Panc1 (cell line): ENCODE results near the gene SAMD14. TPM values are rescaled to one million over a fixed set of nuclear protein-coding genes. Genes with fewer than 3 reads are reported as not detected.

Experiments
- ATAC-seq: fragments of 200-7000 bp; cut with Tn5 transposase; 2 replicates; pipeline ENCODE4 v1.9.1; 2020; ENCODE audit warnings: mild to moderate bottlenecking, moderate library complexity
- BruUV-seq: library from RNA; stranded (reverse); fragments of 400-500 nt; replicated peaks from 2 replicates; lab custom pipeline; 2021; lab: Mats Ljungman, UMichigan
- CTCF ChIA-PET: fragments of 300-600 bp; sonication (Branson Sonifier 250); formaldehyde crosslinking; loops from one replicate; lab custom pipeline; 2022; ENCODE audit warnings: antibody characterized with exemption; lab: Charles Lee
- POLR2A ChIA-PET: fragments of 300-600 bp; sonication (Branson Sonifier 250); formaldehyde crosslinking; loops from one replicate; lab custom pipeline; 2022; ENCODE audit warnings: antibody characterized with exemption; lab: Charles Lee
- DNase-seq: peaks from one replicate; pipeline ENCODE4 v3.0.0-alpha.2; 2010; ENCODE audit warnings: low read depth, low spot score
- H3K27ac ChIP-seq: 2 replicates; pipeline ENCODE4 v1.5.1; 2011; ENCODE audit warnings: mild to moderate bottlenecking, low read length, inconsistent platforms
- H3K27me3 ChIP-seq: fragments of 200-500 bp; sonication (Bioruptor generic); 2 replicates; pipeline ENCODE4 v1.6.0; 2014; ENCODE audit warnings: low read length, inconsistent platforms; ENCODE audit not compliant: control insufficient read depth, insufficient read depth
- H3K36me3 ChIP-seq: fragments of 200-500 bp; sonication (Bioruptor generic); 2 replicates; pipeline ENCODE4 v1.5.1; 2014; ENCODE audit warnings: inconsistent platforms, mild to moderate bottlenecking, low read length, moderate library complexity; ENCODE audit not compliant: control insufficient read depth, insufficient read depth
- H3K4me1 ChIP-seq: 2 replicates; pipeline ENCODE4 v1.5.1; 2011; ENCODE audit warnings: inconsistent platforms, mild to moderate bottlenecking, low read length, moderate library complexity; ENCODE audit not compliant: control insufficient read depth, insufficient read depth
- H3K4me3 ChIP-seq, 2 experiments: 2 replicates each; pipeline ENCODE4 v1.5.1; 2011 to 2012; ENCODE audit warnings: low read depth in 2 of 2, low read length in 2 of 2, mild to moderate bottlenecking in 2 of 2, inconsistent platforms in 1 of 2, moderate library complexity in 1 of 2
- H3K9me3 ChIP-seq: fragments of 200-500 bp; sonication (Bioruptor generic); 2 replicates; pipeline ENCODE4 v1.5.1; 2014; ENCODE audit warnings: low read depth, mild to moderate bottlenecking, inconsistent platforms, low read length, moderate library complexity; ENCODE audit not compliant: control insufficient read depth, insufficient read depth
- CTCF ChIP-seq: fragments of 450-650 bp; IDR thresholded peaks from 2 replicates; pipeline ENCODE4 v1.5.1; 2017; ENCODE audit warnings: mild to moderate bottlenecking
- POLR2AphosphoS5 ChIP-seq: IDR thresholded peaks from 2 replicates; pipeline ENCODE4 v1.6.1; 2012; ENCODE audit warnings: mild to moderate bottlenecking, low read depth, low read length, moderate library complexity
- SIN3A ChIP-seq: IDR thresholded peaks from 2 replicates; pipeline ENCODE4 v1.6.1; 2012; ENCODE audit warnings: low read depth, mild to moderate bottlenecking, low read length, moderate library complexity, borderline replicate concordance; ENCODE audit not compliant: insufficient read depth
- TCF7L2 ChIP-seq: IDR thresholded peaks from 2 replicates; pipeline ENCODE4 v1.6.1; 2011; ENCODE audit warnings: mild to moderate bottlenecking, low read depth, low read length, inconsistent platforms
- in situ Hi-C: cut with HindIII; loops from 2 replicates; pipeline ENCODE4 v1.10.0; 2016; ENCODE audit warnings: low sequenced_read_pairs, low pct_unique_long_range_greater_than_20kb
- intact Hi-C: fragments of 100-400 bp; cut with micrococcal nuclease; formaldehyde crosslinking; loops from one replicate; pipeline ENCODE4 v1.10.0; 2022; ENCODE audit not compliant: unreplicated experiment
- total RNA-seq: library from RNA; stranded (reverse); gene quantifications from one replicate; pipeline ENCODE4 v1.2.1, GENCODE V29; 2021; ENCODE audit not compliant: unreplicated experiment
- TF ChIP-seq, protein P1 (sequence below), 2 experiments: IDR thresholded peaks; 2 replicates each; pipeline ENCODE4 v1.6.1; 2011 to 2012; ENCODE audit warnings: low read depth in 2 of 2, control low read depth in 1 of 2, low read length in 1 of 2, mild to moderate bottlenecking in 1 of 2, moderate library complexity in 1 of 2; ENCODE audit not compliant: insufficient read depth in 1 of 2

SAMD14 gene
- total RNA-seq, 1 experiment from 2014 or later: 6.9 TPM

- Histone ChIP-seq H3K27me3 (no peaks in the 10 kb centered on the region), H3K9me3 (no peaks in the 10 kb centered on the region), H3K36me3 (no peaks in the 10 kb centered on the region), H3K4me1 (peaks cover 3% of the 10 kb centered on the region; the same call in 1 of the 2 replicates), H3K27ac (no peak overlapping the region), H3K4me3 (no peak overlapping the region)
- no peak for DNase-seq
- POLR2A ChIA-PET: no interaction called here
- intact Hi-C loops: no loop called here
- CTCF ChIA-PET: interaction anchor here (0.6 to 1.8 kb wide), 5 partner anchors 15 to 69 kb away, joined by 3 to 7 read pairs (median 4); no protein-coding TSS in a partner anchor
- no peak for TF ChIP-seq CTCF
- TF ChIP-seq TCF7L2: no peak
- TF ChIP-seq, protein P1, sequence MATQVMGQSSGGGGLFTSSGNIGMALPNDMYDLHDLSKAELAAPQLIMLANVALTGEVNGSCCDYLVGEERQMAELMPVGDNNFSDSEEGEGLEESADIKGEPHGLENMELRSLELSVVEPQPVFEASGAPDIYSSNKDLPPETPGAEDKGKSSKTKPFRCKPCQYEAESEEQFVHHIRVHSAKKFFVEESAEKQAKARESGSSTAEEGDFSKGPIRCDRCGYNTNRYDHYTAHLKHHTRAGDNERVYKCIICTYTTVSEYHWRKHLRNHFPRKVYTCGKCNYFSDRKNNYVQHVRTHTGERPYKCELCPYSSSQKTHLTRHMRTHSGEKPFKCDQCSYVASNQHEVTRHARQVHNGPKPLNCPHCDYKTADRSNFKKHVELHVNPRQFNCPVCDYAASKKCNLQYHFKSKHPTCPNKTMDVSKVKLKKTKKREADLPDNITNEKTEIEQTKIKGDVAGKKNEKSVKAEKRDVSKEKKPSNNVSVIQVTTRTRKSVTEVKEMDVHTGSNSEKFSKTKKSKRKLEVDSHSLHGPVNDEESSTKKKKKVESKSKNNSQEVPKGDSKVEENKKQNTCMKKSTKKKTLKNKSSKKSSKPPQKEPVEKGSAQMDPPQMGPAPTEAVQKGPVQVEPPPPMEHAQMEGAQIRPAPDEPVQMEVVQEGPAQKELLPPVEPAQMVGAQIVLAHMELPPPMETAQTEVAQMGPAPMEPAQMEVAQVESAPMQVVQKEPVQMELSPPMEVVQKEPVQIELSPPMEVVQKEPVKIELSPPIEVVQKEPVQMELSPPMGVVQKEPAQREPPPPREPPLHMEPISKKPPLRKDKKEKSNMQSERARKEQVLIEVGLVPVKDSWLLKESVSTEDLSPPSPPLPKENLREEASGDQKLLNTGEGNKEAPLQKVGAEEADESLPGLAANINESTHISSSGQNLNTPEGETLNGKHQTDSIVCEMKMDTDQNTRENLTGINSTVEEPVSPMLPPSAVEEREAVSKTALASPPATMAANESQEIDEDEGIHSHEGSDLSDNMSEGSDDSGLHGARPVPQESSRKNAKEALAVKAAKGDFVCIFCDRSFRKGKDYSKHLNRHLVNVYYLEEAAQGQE (IDR thresholded peaks at IDR 0.05; ENCODE audit: insufficient read depth in 1 of 2, low read depth in 2 of 2, low read length in 1 of 2): no peak
- no peak for TF ChIP-seq POLR2AphosphoS5
- TF ChIP-seq SIN3A: no peak
- no peak for ATAC-seq
- no TSS peak for BruUV-seq
- in situ Hi-C loops: no loop called here
Measured at GRCh38 chr17:50162466-50163254, 32.7 kb upstream of the SAMD14 start.

- no peaks in the 10 kb centered on the region for H3K9me3 ChIP-seq
- BruUV-seq: no TSS peak
- in situ Hi-C loops (no loop called here), intact Hi-C loops (loop anchor here (1.0 kb wide), 1 partner anchor 22 kb away; no protein-coding TSS in a partner anchor)
- no peaks in the 10 kb centered on the region for H3K36me3 ChIP-seq
- CTCF ChIA-PET: interaction anchor here (0.6 to 2.0 kb wide), 7 partner anchors 8 to 68 kb away, joined by 3 to 11 read pairs (median 4); no protein-coding TSS in a partner anchor
- TF ChIP-seq CTCF (no peak; the same call in 1 of the 2 replicates), SIN3A (no peak), TCF7L2 (no peak), POLR2AphosphoS5 (no peak)
- TF ChIP-seq, protein P1 (IDR thresholded peaks at IDR 0.05; ENCODE audit: insufficient read depth in 1 of 2, low read depth in 2 of 2, low read length in 1 of 2): no peak
- peak overlapping the region; percentile 65 to 91 for H3K4me3 ChIP-seq
- peaks cover 3% of the 10 kb centered on the region; the same call in 1 of the 2 replicates for H3K4me1 ChIP-seq
- peak overlapping the region; percentile 67; the same call in 1 of the 2 replicates for H3K27ac ChIP-seq
- DNase-seq: no peak
- peak; percentile 10 for ATAC-seq
- no peaks in the 10 kb centered on the region for H3K27me3 ChIP-seq
- POLR2A ChIA-PET: interaction anchor here (0.6 to 0.7 kb wide), 2 partner anchors 13 to 16 kb away, joined by 3 read pairs; no protein-coding TSS in a partner anchor
Measured at GRCh38 chr17:50161911-50162288, 31.9 kb upstream of the SAMD14 start.
